GM19328 (cell line): ENCODE data around the gene CCDC93.

Source experiments
- ATAC-seq: cut with Tn5 transposase; IDR thresholded peaks from one replicate; pipeline ENCODE4 v1.9.1; 2021; ENCODE audit warnings: mild to moderate bottlenecking, moderate library complexity; ENCODE audit not compliant: unreplicated experiment

CCDC93 gene

DNA sequence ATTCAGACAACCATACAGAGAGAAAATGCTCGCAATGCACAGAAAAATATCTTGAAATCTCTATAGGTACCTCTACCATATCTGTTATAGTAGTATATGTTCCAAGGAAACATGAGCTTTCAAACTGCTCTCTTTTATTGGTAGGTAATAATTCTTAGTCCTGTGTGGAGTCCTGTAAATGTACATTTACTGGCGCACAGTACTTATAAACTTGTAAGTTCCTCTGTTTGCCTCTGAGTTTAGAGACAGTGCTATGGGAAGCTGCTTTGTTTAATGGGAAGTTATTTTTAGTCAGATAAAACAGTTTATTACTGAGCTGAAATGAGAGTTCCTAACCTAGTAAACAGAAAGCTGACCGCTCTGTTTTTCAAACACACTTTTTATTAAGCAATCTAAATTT lies 52.7 kb downstream of the CCDC93 start:
- no peak for ATAC-seq

GRCh38 chr2:117960231-117960630 lies 53.6 kb downstream of the CCDC93 start:
- ATAC-seq = no peak

DNA sequence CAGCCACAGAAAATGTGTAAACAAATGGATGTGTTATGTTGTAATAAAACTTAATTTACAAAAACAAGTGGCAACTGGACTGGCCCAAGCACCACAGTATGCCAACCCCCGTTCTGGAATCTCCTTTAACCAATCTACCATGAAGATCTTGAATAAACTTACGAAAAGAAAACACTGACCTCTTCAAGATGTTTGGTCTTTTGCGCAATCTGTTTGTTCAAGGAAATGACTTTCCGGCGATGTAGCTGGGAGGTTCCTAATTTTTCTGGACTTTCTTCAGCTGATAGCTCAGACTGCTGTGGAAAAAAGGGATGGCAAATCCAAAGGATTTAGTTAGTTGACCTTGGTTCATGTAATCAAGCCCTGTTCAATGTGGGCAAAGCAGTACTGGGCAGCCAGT lies 55.7 kb downstream of the CCDC93 start:
- ATAC-seq = no peak

DNA sequence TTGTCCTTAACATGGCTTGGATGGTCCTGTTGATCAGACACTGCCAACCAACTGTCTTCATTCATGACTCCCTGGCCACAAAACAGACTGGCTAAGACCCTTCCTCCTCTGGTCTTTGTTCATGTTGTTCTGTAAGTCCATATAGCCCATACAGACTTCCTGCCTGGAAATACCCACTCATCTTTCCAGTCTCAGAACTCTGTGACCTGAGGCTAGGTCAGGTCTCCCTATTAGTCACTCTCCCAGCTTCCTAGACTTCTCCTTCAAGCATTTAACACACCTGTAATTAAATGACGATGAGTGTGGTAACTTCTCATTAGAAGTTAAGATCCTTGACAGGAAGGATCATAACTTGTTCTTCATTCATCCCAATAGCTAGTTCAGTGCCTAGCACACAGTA lies 56.3 kb downstream of the CCDC93 start:
- ATAC-seq = no peak

- ATAC-seq = no peak
These were observed 57.7 kb downstream of the CCDC93 start for GRCh38 chr2:117956036-117956796.

GRCh38 chr2:117953231-117953630 lies 60.6 kb downstream of the CCDC93 start:
- no peak for ATAC-seq

GRCh38 chr2:117952701-117953100 lies 61.2 kb downstream of the CCDC93 start:
- ATAC-seq = no peak

DNA sequence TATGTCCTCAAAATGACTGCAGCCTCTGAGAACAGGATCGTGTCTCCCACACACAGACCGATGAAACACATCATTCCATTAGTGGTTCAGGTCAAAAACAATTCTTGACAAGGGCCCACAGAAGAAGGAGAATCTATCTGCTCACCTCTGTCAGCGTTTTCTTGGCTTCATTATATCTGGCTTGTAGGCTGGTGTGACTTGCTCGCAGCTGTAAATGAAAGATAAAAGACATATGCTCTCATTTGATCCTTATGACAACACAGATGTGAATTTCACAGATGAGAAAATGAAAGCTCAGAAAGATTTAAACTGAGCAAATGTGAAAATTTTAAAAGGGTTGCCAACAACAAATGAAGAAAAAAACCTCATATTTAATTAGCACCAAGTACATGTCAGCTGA lies 61.6 kb downstream of the CCDC93 start:
- no peak for ATAC-seq

DNA sequence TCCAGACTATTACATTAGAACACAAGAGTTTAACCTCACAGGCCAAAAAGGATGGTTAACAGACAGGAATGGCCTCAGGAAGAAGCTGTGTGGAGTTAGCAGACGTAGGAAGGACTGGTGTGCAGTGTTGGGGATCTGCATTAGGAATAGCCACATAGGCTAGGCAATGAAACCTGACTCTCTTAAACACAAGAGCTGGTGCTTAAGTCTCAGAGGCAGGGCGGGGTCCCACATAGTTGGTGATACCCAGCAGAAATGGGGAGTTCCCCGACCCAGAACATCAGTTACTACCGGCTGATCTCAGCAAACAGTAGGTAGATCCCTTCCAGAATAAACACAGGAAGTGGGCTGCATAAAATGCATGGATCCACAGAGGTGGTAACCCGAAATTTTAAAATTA lies 64.1 kb downstream of the CCDC93 start:
- ATAC-seq = no peak

GRCh38 chr2:117948615-117949014 lies 65.3 kb downstream of the CCDC93 start:
- ATAC-seq = no peak

GRCh38 chr2:117945296-117945695 lies 68.6 kb downstream of the CCDC93 start:
- ATAC-seq = no peak

GRCh38 chr2:117944816-117945215 lies 69.1 kb downstream of the CCDC93 start:
- no peak for ATAC-seq

GRCh38 chr2:117943013-117943672 lies 70.7 kb downstream of the CCDC93 start:
- ATAC-seq = no peak

DNA sequence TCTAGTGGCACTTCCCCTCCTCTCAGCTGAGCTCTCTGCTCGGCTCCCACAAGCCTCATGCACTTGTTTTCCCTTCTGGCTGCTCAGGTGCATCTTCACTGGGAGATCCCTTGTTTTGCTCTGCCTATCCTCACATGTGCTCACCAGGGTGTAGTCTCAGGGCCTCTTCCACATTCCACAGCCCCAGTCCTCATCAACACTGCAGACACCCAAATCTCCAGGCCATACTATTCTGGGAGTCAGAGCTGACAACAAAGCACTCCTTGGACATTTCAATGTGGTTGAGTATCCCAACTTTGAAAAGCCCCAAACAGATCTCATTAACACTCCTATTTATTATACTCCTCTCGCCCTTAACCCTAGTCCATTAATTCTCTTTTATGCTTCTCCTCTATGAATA lies 71.3 kb downstream of the CCDC93 start:
- no peak for ATAC-seq

DNA sequence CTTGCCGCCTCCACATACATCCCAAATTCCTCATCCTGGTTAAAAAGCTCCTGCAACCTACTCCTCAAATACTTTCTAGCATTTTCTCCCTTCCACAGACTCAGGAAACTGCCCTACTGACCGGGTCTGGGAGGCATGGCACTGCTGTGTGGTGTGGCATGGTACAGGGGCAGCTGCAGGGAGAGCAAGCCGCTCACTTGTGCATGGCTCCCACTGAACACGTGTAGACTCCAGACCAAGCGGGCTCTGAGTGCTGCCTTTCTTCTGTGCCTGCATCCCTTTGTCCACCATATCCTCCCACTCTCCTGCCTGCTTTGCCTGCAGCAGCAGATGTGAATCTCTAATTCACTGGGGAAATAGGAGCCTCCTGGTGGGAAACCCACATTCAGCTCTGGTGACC lies 72.2 kb downstream of the CCDC93 start:
- ATAC-seq = no peak

DNA sequence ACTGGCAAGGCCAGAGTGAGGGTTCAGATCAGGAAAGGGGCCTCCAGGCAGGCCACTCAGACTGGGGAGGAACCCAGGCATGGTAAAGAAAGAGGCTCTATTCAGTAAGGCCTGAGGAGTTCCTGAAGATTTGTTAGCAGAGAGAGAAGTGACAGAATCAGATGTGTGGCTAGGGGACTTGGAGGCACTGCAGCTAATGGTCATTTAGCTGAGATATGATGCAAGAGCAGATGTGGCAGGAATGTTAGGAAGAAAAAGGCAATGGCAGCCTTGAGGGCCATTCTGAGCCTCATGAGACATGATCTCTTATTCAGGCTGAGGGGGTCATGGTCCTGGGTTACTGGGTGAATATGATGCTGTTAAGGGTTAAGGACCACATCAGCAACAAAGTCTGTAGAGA lies 73.4 kb downstream of the CCDC93 start:
- no peak for ATAC-seq

GRCh38 chr2:117938611-117939010 lies 75.3 kb downstream of the CCDC93 start:
- ATAC-seq = no peak

DNA sequence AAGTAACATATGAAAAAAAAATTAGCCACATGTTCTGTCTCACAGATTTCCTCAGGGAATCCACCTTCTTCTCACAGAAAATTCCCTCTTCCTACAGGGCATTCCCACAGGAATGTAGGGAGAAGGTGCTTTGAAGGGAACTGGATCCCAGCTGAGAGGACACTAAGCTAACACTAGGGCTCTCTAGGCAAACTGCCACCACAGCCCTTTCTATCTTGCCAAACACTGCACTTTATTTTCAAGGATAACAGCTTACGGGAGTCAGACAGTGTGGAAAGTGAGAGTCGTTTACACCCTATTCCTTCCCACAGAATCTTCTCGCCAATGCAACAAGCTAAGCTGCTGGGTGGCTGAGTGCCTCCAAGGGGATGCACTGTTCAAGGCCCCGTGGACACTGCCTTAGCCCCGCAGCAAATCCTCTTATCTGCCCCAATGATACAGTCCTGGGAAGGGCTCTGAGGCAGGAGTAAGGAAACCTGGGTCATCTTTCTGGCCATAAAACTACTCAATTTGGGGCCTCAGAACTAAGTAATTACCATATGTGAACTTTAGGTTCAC lies 76.9 kb downstream of the CCDC93 start:
- ATAC-seq = no peak

DNA sequence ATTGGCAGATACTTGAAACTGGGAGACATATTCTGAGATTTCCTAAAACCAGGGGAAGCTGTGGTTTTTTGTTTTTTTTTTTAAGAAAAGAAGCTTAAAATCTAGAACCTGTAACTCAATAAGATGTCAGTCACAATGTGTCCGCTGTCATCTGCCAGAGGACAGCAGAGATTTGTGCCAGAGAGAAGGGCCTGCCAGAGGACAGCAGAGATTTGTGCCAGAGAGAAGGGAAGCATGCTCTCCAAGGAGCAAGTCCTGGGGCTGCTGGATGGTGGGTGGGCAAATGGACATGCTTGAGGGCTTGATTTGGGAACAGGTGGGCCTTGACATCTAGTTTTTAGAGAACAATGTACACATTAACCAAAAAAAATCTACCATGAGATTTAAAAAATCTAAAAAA lies 77.9 kb downstream of the CCDC93 start:
- ATAC-seq = no peak

GRCh38 chr2:117935456-117935855 lies 78.4 kb downstream of the CCDC93 start:
- no peak for ATAC-seq

DNA sequence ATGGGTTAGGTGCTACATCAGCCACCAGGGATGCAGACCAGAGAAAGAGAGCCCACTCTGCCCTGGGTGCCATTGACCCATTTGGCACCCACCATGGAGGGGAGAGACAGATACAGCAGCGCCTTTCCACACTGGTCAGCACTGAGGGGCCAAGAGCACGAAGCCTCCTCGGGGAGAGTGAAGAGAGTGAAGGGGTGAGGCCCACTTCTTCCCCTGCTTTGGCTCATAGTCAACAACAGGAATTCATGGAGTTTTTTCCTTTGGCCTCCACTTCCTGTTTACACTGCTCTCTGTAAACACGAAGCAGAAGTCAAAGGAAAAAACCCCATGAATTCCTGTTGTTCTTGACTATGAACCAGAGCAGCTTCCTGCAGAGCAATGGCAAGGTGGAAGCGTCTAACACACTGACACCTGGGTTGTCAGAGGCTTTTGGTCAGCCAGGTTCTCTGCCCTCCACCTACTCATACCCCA lies 80.0 kb downstream of the CCDC93 start:
- no peak for ATAC-seq

GRCh38 chr2:117931978-117932377 lies 81.9 kb downstream of the CCDC93 start:
- no peak for ATAC-seq
